ENCODE data around the gene NNAT. TPM values are rescaled to one million over a fixed set of nuclear protein-coding genes. Genes with fewer than 3 reads are reported as not detected.

Gene NNAT
- total RNA-seq, 1 donor: 1.3 TPM

GRCh38 chr20:37518606-37519507 is 2.2 kb upstream of the NNAT start:
- no peak overlapping the region for H3K4me3 ChIP-seq (ENCODE audit: low read depth, low read length)
- TF ChIP-seq CTCF (IDR thresholded peaks at IDR 0.05; ENCODE audit: insufficient read depth, low read depth, low read length): no peak

GRCh38 chr20:37519508-37520418 is 1.3 kb upstream of the NNAT start:
- DNase-seq (ENCODE audit: low read depth): no peak
- H3K4me3 ChIP-seq (ENCODE audit: low read depth, low read length): no peak overlapping the region
- TF ChIP-seq CTCF (IDR thresholded peaks at IDR 0.05; ENCODE audit: insufficient read depth, low read depth, low read length): peak; percentile 6

More at GRCh38 chr20:37518606-37519507, 2.2 kb upstream of the NNAT start:
- no peak for DNase-seq (ENCODE audit: low read depth)

- no peak for DNase-seq (ENCODE audit: low read depth)
- no peak for TF ChIP-seq CTCF (IDR thresholded peaks at IDR 0.05; ENCODE audit: insufficient read depth, low read depth, low read length)
- H3K4me3 ChIP-seq (ENCODE audit: low read depth, low read length): no peak overlapping the region
These were observed 563 bp upstream of the NNAT start for GRCh38 chr20:37520419-37520955.

- H3K4me3 ChIP-seq (ENCODE audit: low read depth, low read length): no peak overlapping the region
- DNase-seq (ENCODE audit: low read depth): peak; percentile 40
- TF ChIP-seq CTCF (IDR thresholded peaks at IDR 0.05; ENCODE audit: insufficient read depth, low read depth, low read length): no peak
These were observed 1.4 kb downstream of the NNAT start for GRCh38 chr20:37522260-37523011.

- TF ChIP-seq CTCF (IDR thresholded peaks at IDR 0.05; ENCODE audit: insufficient read depth, low read depth, low read length): no peak
These were observed 2.0 kb downstream of the NNAT start for GRCh38 chr20:37523012-37523391.

More at GRCh38 chr20:37523012-37523391, 2.0 kb downstream of the NNAT start:
- H3K4me3 ChIP-seq (ENCODE audit: low read depth, low read length): no peak overlapping the region
- no peak for DNase-seq (ENCODE audit: low read depth)
